Endothelial cell of umbilical vein (primary cell): ENCODE data around the gene STEAP1. TPM values are rescaled to one million over a fixed set of nuclear protein-coding genes. Genes with fewer than 3 reads are reported as not detected.
A peak's percentile ranks its signal among the peaks of the same experiment; 100 is the strongest.

Experiments
- BruUV-seq: library from RNA; stranded (reverse); fragments of 400-500 nt; replicated peaks from 2 replicates; lab custom pipeline; 2021; lab: Mats Ljungman, UMichigan
- CTCF ChIA-PET: fragments of 300-600, 350-600 bp; sonication (Branson Sonifier 250); formaldehyde crosslinking; loops from one replicate; lab custom pipeline; 2021; ENCODE audit warnings: antibody characterized with exemption, inconsistent platforms; lab: Charles Lee
- POLR2A ChIA-PET: fragments of 300-600, 350-600 bp; sonication (Branson Sonifier 250); formaldehyde crosslinking; loops from one replicate; lab custom pipeline; 2021; ENCODE audit warnings: antibody characterized with exemption, inconsistent platforms; lab: Charles Lee
- DNase-seq: peaks from one replicate; pipeline ENCODE4 v3.0.0-alpha.2; 2011; ENCODE audit warnings: low read depth, low spot score
- FAIRE-seq: peaks from 2 replicates; lab custom pipeline; 2011; peaks lifted over from hg19 to GRCh38; lab: Jason Lieb, UNC
- H2AFZ ChIP-seq: 2 replicates; pipeline ENCODE4 v1.6.0; 2012; ENCODE audit warnings: low read depth, low read length, control low read depth, inconsistent platforms
- H3K27ac ChIP-seq: 2 replicates; pipeline ENCODE4 v1.5.1; 2011; ENCODE audit warnings: low read depth, mild to moderate bottlenecking, control low read depth, low read length, moderate library complexity; ENCODE audit not compliant: insufficient read depth
- H3K27me3 ChIP-seq, 2 experiments: 2 replicates each; pipeline versions ENCODE4 v1.6.0 to v1.6.1; 2011; ENCODE audit warnings: low read length in 2 of 2, mixed read lengths in 1 of 2; ENCODE audit not compliant: control insufficient read depth in 2 of 2, insufficient read depth in 2 of 2
- H3K36me3 ChIP-seq, 2 experiments: 2 replicates in 1 of 2; 3 replicates in 1 of 2; pipeline ENCODE4 v1.5.1; 2011; ENCODE audit warnings: low read length in 2 of 2, mild to moderate bottlenecking in 1 of 2, moderate library complexity in 1 of 2; ENCODE audit not compliant: control insufficient read depth in 2 of 2, insufficient read depth in 2 of 2; ENCODE audit errors: extremely low read depth in 1 of 2
- H3K4me1 ChIP-seq: 3 replicates; pipeline ENCODE4 v1.5.1; 2011; ENCODE audit warnings: mild to moderate bottlenecking, low read length; ENCODE audit not compliant: control insufficient read depth, insufficient read depth; ENCODE audit errors: extremely low read depth
- H3K4me2 ChIP-seq: 2 replicates; pipeline ENCODE4 v1.6.1; 2011; ENCODE audit warnings: low read length, control low read depth, mixed read lengths; ENCODE audit not compliant: insufficient read depth
- H3K4me3 ChIP-seq, 3 experiments: fragments of 200-600 bp in 1 of 3; sonication (generic), shearing (Covaris generic) in 1 of 3; replicated peaks in 1 of 3; 2 replicates each; pipeline ENCODE4 v1.5.1; 2011 to 2016; ENCODE audit warnings: control low read depth in 3 of 3, low read length in 3 of 3, mild to moderate bottlenecking in 2 of 3, inconsistent platforms in 1 of 3, low read depth in 1 of 3, moderate library complexity in 1 of 3; ENCODE audit not compliant: insufficient read depth in 1 of 3
- H3K79me2 ChIP-seq: 2 replicates; pipeline ENCODE4 v1.6.0; 2012; ENCODE audit warnings: low read length, inconsistent platforms; ENCODE audit not compliant: control insufficient read depth, insufficient read depth
- H3K9ac ChIP-seq: replicated peaks from 2 replicates; pipeline ENCODE3; 2011; ENCODE audit warnings: low read length, control low read depth; ENCODE audit not compliant: insufficient read depth; ENCODE audit errors: extremely low read depth
- H3K9me1 ChIP-seq: replicated peaks from 3 replicates; pipeline ENCODE4 v1.6.0; 2011; ENCODE audit warnings: mild to moderate bottlenecking, low read length; ENCODE audit not compliant: control insufficient read depth, insufficient read depth; ENCODE audit errors: extremely low read depth
- H3K9me3 ChIP-seq: replicated peaks from 2 replicates; pipeline ENCODE4 v1.5.1; 2012; ENCODE audit warnings: low read length, inconsistent platforms; ENCODE audit not compliant: control insufficient read depth, insufficient read depth
- H4K20me1 ChIP-seq: replicated peaks from 2 replicates; pipeline ENCODE3; 2011; ENCODE audit warnings: mild to moderate bottlenecking, low read length; ENCODE audit not compliant: control insufficient read depth, insufficient read depth; ENCODE audit errors: extremely low read depth
- CTCF ChIP-seq, 2 donors: IDR thresholded peaks; 1 replicate in 1 of 2; 2 replicates in 1 of 2; pipeline ENCODE4 v1.5.1; 2011; ENCODE audit warnings: low read length in 2 of 2, mild to moderate bottlenecking in 2 of 2, moderate library complexity in 2 of 2, control low read depth in 1 of 2, inconsistent platforms in 1 of 2, low read depth in 1 of 2; ENCODE audit not compliant: insufficient read depth in 1 of 2; ENCODE audit errors: extremely low read depth in 1 of 2
- EZH2 ChIP-seq: IDR thresholded peaks from 2 replicates; pipeline ENCODE4 v1.6.1; 2012; ENCODE audit warnings: borderline replicate concordance, low read depth, mild to moderate bottlenecking, moderate library complexity, low read length, inconsistent platforms; ENCODE audit not compliant: severe bottlenecking
- FOS ChIP-seq: IDR thresholded peaks from 2 replicates; pipeline ENCODE4 v1.6.1; 2011; ENCODE audit warnings: mild to moderate bottlenecking, low read length, moderate library complexity, borderline replicate concordance; ENCODE audit not compliant: insufficient read depth
- GATA2 ChIP-seq: IDR thresholded peaks from 2 replicates; pipeline ENCODE4 v1.7.0; 2011; ENCODE audit warnings: low read depth, mild to moderate bottlenecking, moderate library complexity, mixed read lengths, low read length; ENCODE audit not compliant: insufficient read length, insufficient read depth
- JUN ChIP-seq: IDR thresholded peaks from 2 replicates; pipeline ENCODE4 v1.6.1; 2011; ENCODE audit warnings: borderline replicate concordance, low read depth; ENCODE audit not compliant: insufficient read length, insufficient read depth
- MYC ChIP-seq: IDR thresholded peaks from one replicate; pipeline ENCODE4 v1.6.1; 2011; ENCODE audit warnings: mild to moderate bottlenecking, low read depth, low read length
- POLR2A ChIP-seq: IDR thresholded peaks from 2 replicates; pipeline ENCODE4 v1.6.1; 2012; ENCODE audit warnings: low read depth, mild to moderate bottlenecking, control low read depth, low read length
- POLR2AphosphoS5 ChIP-seq: IDR thresholded peaks from 2 replicates; pipeline ENCODE4 v1.6.1; 2012; ENCODE audit warnings: low read depth, mild to moderate bottlenecking, control low read depth, low read length, moderate library complexity; ENCODE audit not compliant: insufficient read depth
- dilution Hi-C: fragments of 300-500 bp; cut with MboI; formaldehyde crosslinking; loops from one replicate; pipeline ENCODE4 v1.15.0; 2019; ENCODE audit warnings: low sequenced_read_pairs; ENCODE audit not compliant: extremely low pct_ligation_motif_present
- intact Hi-C: fragments of 100-400 bp; cut with micrococcal nuclease; formaldehyde crosslinking; loops from one replicate; pipeline ENCODE4 v1.10.0; 2022
- polyA plus RNA-seq, 4 experiments: library from polyadenylated mRNA; depleted of rRNA in 3 of 4; stranded (reverse) in 3 of 4; unstranded in 1 of 4; fragments of >200 nt; gene quantifications; 2 replicates each; pipeline versions ENCODE4 v1.2.1 to v1.2.3, GENCODE V29; 2011 to 2012; ENCODE audit warnings: missing spikeins in 1 of 4
- total RNA-seq: library from RNA; stranded (reverse); gene quantifications from 2 replicates; pipeline ENCODE4 v1.2.3, GENCODE V29; 2021
- TF ChIP-seq, protein P1 (sequence below): IDR thresholded peaks from 2 replicates; pipeline ENCODE4 v1.6.1; 2011; ENCODE audit not compliant: insufficient read depth, insufficient read length

STEAP1 gene
- total and polyA plus RNA-seq, 2 donors (not counting 3 experiments of a cell fraction or from before 2014, with no cell fraction given): 35.0 to 42.7 TPM

GRCh38 chr7:90178166-90178565, 23.9 kb downstream of the STEAP1 start:
- Histone ChIP-seq H3K9me3 (no peaks in the 10 kb centered on the region), H4K20me1 (no peaks in the 10 kb centered on the region), H3K27me3 (no peaks in the 10 kb centered on the region), H3K36me3 (no peaks in the 10 kb centered on the region), H3K4me1 (peaks cover 39% of the 10 kb centered on the region), H3K4me3 (no peak overlapping the region), H3K79me2 (no peaks in the 10 kb centered on the region), H2AFZ (no peak overlapping the region), H3K27ac (peak overlapping the region; percentile 93), H3K9ac (peak overlapping the region; percentile 74), H3K4me2 (peak overlapping the region; percentile 85), H3K9me1 (no peaks in the 10 kb centered on the region)
- ChIA-PET CTCF (interaction anchor here (0.9 to 3.1 kb wide), 8 partner anchors 10 to 250 kb away, joined by 3 to 20 read pairs (median 5); partner anchors contain the start of genes STEAP1 and STEAP2), POLR2A (interaction anchor here (1.2 to 1.4 kb wide), 2 partner anchors 24 to 34 kb away, joined by 3 to 5 read pairs; partner anchors contain the start of genes STEAP1 and STEAP2)
- dilution Hi-C loops: no loop called here
- no peak for TF ChIP-seq POLR2A
- no peak for TF ChIP-seq EZH2
- TF ChIP-seq GATA2: no peak
- no peak for TF ChIP-seq MYC
- BruUV-seq: no TSS peak
- DNase-seq: no peak
- intact Hi-C loops: loop anchor here (2.0 kb wide), 2 partner anchors 67 to 419 kb away; partner anchors contain the start of genes CDK14 and CFAP69
- no peak for FAIRE-seq

DNA sequence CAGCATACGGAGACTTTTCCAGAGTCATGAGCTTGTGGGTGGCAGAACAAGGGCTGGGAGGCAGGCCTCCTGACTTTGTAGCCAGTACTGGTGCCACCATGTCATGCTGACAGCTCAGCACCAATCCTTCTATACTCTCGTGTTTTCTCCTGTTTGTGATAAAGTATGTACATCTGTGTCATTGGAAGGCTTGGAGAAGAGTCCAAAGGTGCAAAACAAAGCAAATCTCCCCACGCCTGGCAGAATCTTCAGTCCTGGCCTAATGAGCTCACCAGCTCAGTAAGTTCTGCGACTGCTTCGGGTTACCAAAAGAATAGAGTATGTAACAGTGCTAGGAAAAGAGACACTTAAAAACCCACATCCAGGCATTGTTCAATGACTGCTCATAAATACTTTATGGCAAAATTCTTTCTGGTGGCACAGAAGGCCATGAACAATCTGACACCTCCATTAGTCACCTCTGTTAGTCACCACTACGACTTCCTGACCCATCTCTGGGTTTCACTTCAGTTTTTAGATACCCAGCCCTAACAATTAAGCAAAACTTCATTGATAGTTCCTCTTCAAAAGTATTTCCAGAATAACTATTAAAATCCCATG, 24.5 kb downstream of the STEAP1 start:
- POLR2A ChIA-PET: interaction anchor here (1.2 to 1.4 kb wide), 2 partner anchors 25 to 33 kb away, joined by 3 to 5 read pairs; partner anchors contain the start of genes STEAP1 and STEAP2
- no peaks in the 10 kb centered on the region for H4K20me1 ChIP-seq
- DNase-seq (peak; percentile 85), FAIRE-seq (peak; percentile 90)
- H3K27ac ChIP-seq: peak overlapping the region; percentile 93
- CTCF ChIA-PET: interaction anchor here (0.9 to 3.1 kb wide), 8 partner anchors 9 to 249 kb away, joined by 3 to 20 read pairs (median 5); partner anchors contain the start of genes STEAP1 and STEAP2
- no peaks in the 10 kb centered on the region for H3K27me3 ChIP-seq
- H3K4me1 ChIP-seq: peaks cover 36% of the 10 kb centered on the region
- H3K9ac ChIP-seq: peak overlapping the region; percentile 74
- TF ChIP-seq GATA2: peak; percentile 68
- no peak for TF ChIP-seq EZH2
- peak; percentile 60 for TF ChIP-seq POLR2AphosphoS5
- TF ChIP-seq CTCF (IDR thresholded peaks at IDR 0.05; ENCODE audit: extremely low read depth in 1 of 2, insufficient read depth in 1 of 2, low read depth in 1 of 2, low read length in 2 of 2): no peak
- TF ChIP-seq, protein P1, sequence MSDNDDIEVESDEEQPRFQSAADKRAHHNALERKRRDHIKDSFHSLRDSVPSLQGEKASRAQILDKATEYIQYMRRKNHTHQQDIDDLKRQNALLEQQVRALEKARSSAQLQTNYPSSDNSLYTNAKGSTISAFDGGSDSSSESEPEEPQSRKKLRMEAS: no peak
- peak; percentile 96 for TF ChIP-seq FOS
- no peak for TF ChIP-seq MYC
- no peak for TF ChIP-seq POLR2A
- TF ChIP-seq JUN: peak; percentile 94
- H3K4me2 ChIP-seq: peak overlapping the region; percentile 85
- no peaks in the 10 kb centered on the region for H3K36me3 ChIP-seq
- no peaks in the 10 kb centered on the region for H3K9me1 ChIP-seq
- dilution Hi-C loops: no loop called here
- peak overlapping the region; percentile 78 for H2AFZ ChIP-seq
- intact Hi-C loops: loop anchor here (1.0 to 2.0 kb wide), 4 partner anchors 24 to 418 kb away; partner anchors contain the start of genes CDK14, CFAP69, STEAP1 and STEAP2
- H3K9me3 ChIP-seq: no peaks in the 10 kb centered on the region
- H3K4me3 ChIP-seq: peak overlapping the region in 1 of 3 experiments; percentile 5
- no peaks in the 10 kb centered on the region for H3K79me2 ChIP-seq
- BruUV-seq: TSS peak; percentile 95
